Vagina (tissue), 2 donors: ENCODE results near the gene PER2.

Experiments used
- CTCF ChIP-seq, 3 experiments: fragments of 450-650 bp in 2 of 3; fragments of 200-600 bp in 1 of 3; sonication (generic) in 1 of 3; IDR thresholded peaks; one replicate each; pipeline ENCODE4 v1.5.1; 2017 to 2019; ENCODE audit warnings: antibody characterized with exemption in 3 of 3, mild to moderate bottlenecking in 2 of 3, moderate library complexity in 2 of 3
- POLR2A ChIP-seq, 2 donors: fragments of 450-650 bp; IDR thresholded peaks; one replicate each; pipeline ENCODE4 v1.6.1; 2017; ENCODE audit warnings: antibody characterized with exemption in 2 of 2, mild to moderate bottlenecking in 2 of 2, moderate library complexity in 2 of 2
- POLR2AphosphoS5 ChIP-seq, 2 donors: sonication (generic); formaldehyde crosslinking; IDR thresholded peaks; one replicate each; pipeline ENCODE4 v1.9.0; 2017; ENCODE audit warnings: antibody characterized with exemption in 2 of 2, mild to moderate bottlenecking in 2 of 2, low read depth in 1 of 2; ENCODE audit not compliant: insufficient read depth in 1 of 2

GRCh38 chr2:238288650-238289573 is 502 bp upstream of the PER2 start:
- TF ChIP-seq CTCF (IDR thresholded peaks at IDR 0.05) (no peak), POLR2AphosphoS5 (IDR thresholded peaks at IDR 0.05; ENCODE audit: insufficient read depth in 1 of 2, low read depth in 1 of 2) (peak; percentile 81 to 90), POLR2A (IDR thresholded peaks at IDR 0.05) (peak in 1 of 2 donors; percentile 90)
